ENCODE measurements around the gene JMJD7.

The JMJD7 gene

DNA sequence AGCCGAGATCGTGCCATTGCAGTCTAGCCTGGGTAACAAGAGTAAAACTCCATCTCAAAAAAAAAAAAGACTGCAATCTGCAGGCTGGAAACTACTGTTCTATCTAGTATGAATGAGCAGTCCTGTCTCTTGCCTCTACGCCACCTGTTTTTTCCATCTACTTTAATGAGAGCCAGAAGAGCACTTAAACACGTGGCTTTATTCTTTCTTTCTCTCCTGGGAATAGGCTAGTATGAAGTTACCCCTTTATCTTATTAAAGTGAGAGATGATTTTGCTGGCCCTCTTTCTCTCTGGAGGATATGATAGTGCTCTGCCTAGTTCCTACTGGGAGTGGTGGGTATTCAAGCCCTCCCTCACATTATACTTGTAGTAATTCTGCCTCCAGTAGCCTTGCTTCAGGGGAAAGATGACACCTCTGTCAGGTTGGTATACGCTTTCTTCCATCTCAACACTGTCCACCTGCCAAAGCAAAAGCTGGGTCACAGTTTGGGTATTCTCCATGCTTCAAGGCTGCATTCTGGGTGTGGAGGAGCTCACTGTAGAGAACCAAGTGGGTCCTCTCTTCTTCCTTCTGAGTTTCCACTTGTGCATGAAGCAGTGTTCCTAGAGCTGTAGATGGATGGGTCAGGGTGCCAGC, 35.8 kb upstream of the JMJD7 start:
- H3K27ac Mint-ChIP-seq = no peak overlapping the region
- H3K4me1 Mint-ChIP-seq (ENCODE audit: low read depth) = peaks cover 52% of the 10 kb centered on the region
- no peaks in the 10 kb centered on the region for H3K36me3 Mint-ChIP-seq (ENCODE audit: low read depth)
- H3K9me3 Mint-ChIP-seq = no peaks in the 10 kb centered on the region
- no peaks in the 10 kb centered on the region for H3K27me3 Mint-ChIP-seq
- no peak overlapping the region for H3K4me3 Mint-ChIP-seq
- DNase-seq = no peak

GRCh38 chr15:41794081-41794480, 33.8 kb upstream of the JMJD7 start:
- Mint-ChIP-seq H3K4me1 (ENCODE audit: low read depth) (peaks cover 46% of the 10 kb centered on the region), H3K9me3 (no peaks in the 10 kb centered on the region), H3K27ac (no peak overlapping the region), H3K4me3 (no peak overlapping the region), H3K36me3 (ENCODE audit: low read depth) (no peaks in the 10 kb centered on the region), H3K27me3 (no peaks in the 10 kb centered on the region)
- DNase-seq = no peak

DNA sequence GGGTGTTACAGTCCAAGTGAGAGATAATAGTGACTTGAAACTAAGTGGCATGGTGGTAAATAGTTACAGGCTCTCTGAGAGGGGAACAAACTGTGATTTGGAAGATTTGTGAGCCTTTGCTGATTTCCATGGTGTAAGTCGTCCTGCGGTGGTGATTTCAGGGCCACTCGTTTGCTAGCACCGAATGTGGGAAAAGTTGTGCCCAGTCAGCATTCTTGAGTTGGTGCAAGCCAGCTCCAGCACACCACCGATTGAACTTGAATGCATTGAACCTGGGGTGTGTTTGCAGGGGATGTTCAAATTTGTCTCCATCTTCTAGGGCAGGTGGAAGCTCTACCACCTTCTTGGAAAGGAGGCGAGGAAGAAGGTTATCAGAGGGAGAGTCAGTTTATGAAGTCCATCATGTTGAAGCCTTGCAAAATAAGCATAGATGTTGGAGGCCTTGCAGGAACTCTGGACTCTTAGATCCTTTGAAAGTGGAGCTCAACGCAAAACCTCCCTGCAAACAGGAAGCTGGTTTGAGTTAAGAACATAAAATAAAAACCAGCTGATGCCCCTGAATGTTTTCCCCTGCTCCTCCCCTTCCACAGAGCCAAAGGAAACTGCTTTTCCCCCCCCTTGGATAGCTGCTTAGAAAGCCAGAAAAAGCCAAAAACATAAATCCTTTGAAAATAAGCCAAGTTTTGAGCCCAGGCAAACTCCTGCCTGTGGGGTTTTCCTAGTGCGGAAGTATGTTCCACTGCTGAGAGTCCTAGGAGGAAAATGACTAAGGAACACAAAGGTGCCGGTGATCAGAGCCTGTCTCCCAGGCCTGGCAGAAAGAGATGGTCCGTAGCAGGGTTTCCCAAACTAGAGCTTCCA, 31.7 kb upstream of the JMJD7 start:
- DNase-seq = no peak
- H3K36me3 Mint-ChIP-seq (ENCODE audit: low read depth) = peaks cover 19% of the 10 kb centered on the region
- no peaks in the 10 kb centered on the region for H3K27me3 Mint-ChIP-seq
- no peak overlapping the region for H3K4me3 Mint-ChIP-seq
- H3K9me3 Mint-ChIP-seq = no peaks in the 10 kb centered on the region
- peak overlapping the region; percentile 31 for H3K27ac Mint-ChIP-seq
- H3K4me1 Mint-ChIP-seq (ENCODE audit: low read depth) = peaks cover 26% of the 10 kb centered on the region

DNA sequence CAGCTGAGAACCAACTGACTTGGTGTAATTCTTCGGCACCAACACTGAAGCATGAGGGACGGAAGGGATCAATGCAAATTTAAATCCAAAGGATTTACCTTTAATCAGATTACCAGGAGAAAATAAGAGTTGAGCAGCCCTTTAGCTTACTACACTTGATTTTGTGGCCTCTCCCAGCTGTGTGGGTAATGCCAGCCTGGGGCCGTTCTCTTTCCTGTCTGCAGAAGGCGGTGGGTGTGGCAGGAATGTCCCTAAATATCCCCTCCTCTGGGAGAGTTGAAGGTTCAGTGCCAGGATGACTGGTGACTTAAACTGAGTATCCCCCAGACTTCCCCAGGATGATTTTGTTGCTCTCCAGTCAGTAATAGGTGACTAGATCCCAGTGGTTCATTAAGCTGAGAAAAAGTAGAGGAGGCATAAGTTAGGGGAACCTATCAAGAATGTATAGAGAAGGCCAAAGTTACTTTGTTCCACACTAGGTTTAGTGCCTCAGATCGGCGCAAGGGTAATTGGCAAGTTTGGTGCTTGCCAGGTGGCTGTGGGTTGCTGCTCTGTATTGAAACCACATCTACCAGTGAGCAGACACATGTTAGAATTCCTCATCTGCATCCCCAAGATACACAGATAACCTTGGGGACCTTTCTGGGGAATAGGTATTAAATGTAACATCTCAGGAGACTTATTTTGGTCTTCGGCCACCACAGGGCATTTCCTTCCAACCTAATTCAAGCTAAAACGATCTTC, 30.5 kb upstream of the JMJD7 start:
- Mint-ChIP-seq H3K27me3 (no peaks in the 10 kb centered on the region), H3K27ac (no peak overlapping the region), H3K4me3 (no peak overlapping the region)

GRCh38 chr15:41798607-41799487, 29.0 kb upstream of the JMJD7 start:
- DNase-seq = no peak
- peaks cover 17% of the 10 kb centered on the region for H3K4me1 Mint-ChIP-seq (ENCODE audit: low read depth)
- peaks cover 21% of the 10 kb centered on the region for H3K36me3 Mint-ChIP-seq (ENCODE audit: low read depth)
- H3K27me3 Mint-ChIP-seq = no peaks in the 10 kb centered on the region
- no peak overlapping the region for H3K4me3 Mint-ChIP-seq
- no peaks in the 10 kb centered on the region for H3K9me3 Mint-ChIP-seq
- peak overlapping the region; percentile 24 for H3K27ac Mint-ChIP-seq

More for the DNA sequence above, 30.5 kb upstream of the JMJD7 start:
- no peaks in the 10 kb centered on the region for H3K9me3 Mint-ChIP-seq
- peaks cover 21% of the 10 kb centered on the region for H3K36me3 Mint-ChIP-seq (ENCODE audit: low read depth)
- DNase-seq = no peak
- H3K4me1 Mint-ChIP-seq (ENCODE audit: low read depth) = peaks cover 19% of the 10 kb centered on the region

GRCh38 chr15:41799488-41799805, 28.4 kb upstream of the JMJD7 start:
- peaks cover 16% of the 10 kb centered on the region for H3K4me1 Mint-ChIP-seq (ENCODE audit: low read depth)
- H3K4me3 Mint-ChIP-seq = no peak overlapping the region
- DNase-seq = no peak
- H3K27me3 Mint-ChIP-seq = no peaks in the 10 kb centered on the region
- H3K36me3 Mint-ChIP-seq (ENCODE audit: low read depth) = peaks cover 21% of the 10 kb centered on the region
- no peaks in the 10 kb centered on the region for H3K9me3 Mint-ChIP-seq
- H3K27ac Mint-ChIP-seq = no peak overlapping the region

- peaks cover 23% of the 10 kb centered on the region for H3K36me3 Mint-ChIP-seq (ENCODE audit: low read depth)
- no peak overlapping the region for H3K4me3 Mint-ChIP-seq
- no peak for DNase-seq
- no peaks in the 10 kb centered on the region for H3K27me3 Mint-ChIP-seq
- no peaks in the 10 kb centered on the region for H3K9me3 Mint-ChIP-seq
- H3K4me1 Mint-ChIP-seq (ENCODE audit: low read depth) = peaks cover 11% of the 10 kb centered on the region
- H3K27ac Mint-ChIP-seq = no peak overlapping the region
These were observed 26.7 kb upstream of the JMJD7 start for GRCh38 chr15:41801185-41801584.

GRCh38 chr15:41801850-41802455, 25.9 kb upstream of the JMJD7 start:
- DNase-seq = no peak
- H3K36me3 Mint-ChIP-seq (ENCODE audit: low read depth) = peaks cover 23% of the 10 kb centered on the region

DNA sequence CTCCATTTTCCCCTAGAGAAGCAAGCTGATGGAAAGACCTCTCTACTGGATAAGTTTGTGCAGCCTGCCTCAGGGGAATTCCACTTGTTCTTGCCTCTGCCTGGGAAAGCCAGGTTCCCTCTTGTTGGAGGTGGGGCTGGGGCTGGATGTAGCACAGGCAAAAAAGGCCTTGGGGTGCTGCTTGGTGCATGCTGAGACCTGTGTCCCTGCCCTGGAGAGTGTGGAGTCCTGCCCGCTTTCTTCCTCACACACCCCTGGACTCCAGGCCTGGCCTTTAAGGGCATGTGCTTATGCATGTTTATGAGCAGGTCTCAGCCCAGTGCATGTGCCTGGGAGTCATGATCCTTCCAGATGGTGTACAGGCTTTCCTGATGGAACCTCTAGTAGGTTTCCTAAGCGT, 23.5 kb upstream of the JMJD7 start:
- Mint-ChIP-seq H3K27ac (peak overlapping the region; percentile 5), H3K9me3 (no peaks in the 10 kb centered on the region), H3K4me1 (ENCODE audit: low read depth) (peaks cover 7% of the 10 kb centered on the region), H3K36me3 (ENCODE audit: low read depth) (peaks cover 23% of the 10 kb centered on the region), H3K4me3 (no peak overlapping the region), H3K27me3 (no peaks in the 10 kb centered on the region)
- DNase-seq = no peak

More at GRCh38 chr15:41801850-41802455, 25.9 kb upstream of the JMJD7 start:
- no peak overlapping the region for H3K4me3 Mint-ChIP-seq
- H3K27ac Mint-ChIP-seq = no peak overlapping the region
- H3K4me1 Mint-ChIP-seq (ENCODE audit: low read depth) = peaks cover 10% of the 10 kb centered on the region
- no peaks in the 10 kb centered on the region for H3K9me3 Mint-ChIP-seq
- no peaks in the 10 kb centered on the region for H3K27me3 Mint-ChIP-seq

GRCh38 chr15:41804916-41805666, 22.8 kb upstream of the JMJD7 start:
- Mint-ChIP-seq H3K27ac (peak overlapping the region; percentile 61), H3K36me3 (ENCODE audit: low read depth) (peaks cover 16% of the 10 kb centered on the region), H3K4me1 (ENCODE audit: low read depth) (peaks cover 13% of the 10 kb centered on the region), H3K27me3 (no peaks in the 10 kb centered on the region), H3K9me3 (no peaks in the 10 kb centered on the region), H3K4me3 (no peak overlapping the region)
- no peak for DNase-seq

DNA sequence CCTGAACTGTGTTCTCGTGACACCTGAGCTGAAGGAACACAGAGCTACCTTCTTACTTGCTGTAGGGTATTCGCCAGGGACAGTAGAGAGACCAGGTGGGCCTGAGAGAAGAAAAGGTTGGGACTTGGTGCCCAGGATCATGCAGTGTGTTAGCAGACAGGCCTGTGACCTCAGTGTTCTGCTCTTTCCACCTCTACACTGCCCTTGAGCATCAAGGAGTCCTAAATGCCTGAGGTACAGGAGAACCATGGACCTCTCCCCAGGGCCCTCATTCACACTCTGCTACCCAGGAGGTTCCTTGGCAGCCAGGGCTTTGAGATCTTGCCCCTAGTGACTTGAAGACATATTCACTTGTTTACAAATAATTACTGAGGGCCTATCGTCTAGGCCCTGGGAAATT, 22.2 kb upstream of the JMJD7 start:
- Mint-ChIP-seq H3K4me3 (no peak overlapping the region), H3K36me3 (ENCODE audit: low read depth) (peaks cover 9% of the 10 kb centered on the region), H3K27ac (peak overlapping the region; percentile 61), H3K9me3 (no peaks in the 10 kb centered on the region), H3K27me3 (no peaks in the 10 kb centered on the region), H3K4me1 (ENCODE audit: low read depth) (peaks cover 14% of the 10 kb centered on the region)
- no peak for DNase-seq

DNA sequence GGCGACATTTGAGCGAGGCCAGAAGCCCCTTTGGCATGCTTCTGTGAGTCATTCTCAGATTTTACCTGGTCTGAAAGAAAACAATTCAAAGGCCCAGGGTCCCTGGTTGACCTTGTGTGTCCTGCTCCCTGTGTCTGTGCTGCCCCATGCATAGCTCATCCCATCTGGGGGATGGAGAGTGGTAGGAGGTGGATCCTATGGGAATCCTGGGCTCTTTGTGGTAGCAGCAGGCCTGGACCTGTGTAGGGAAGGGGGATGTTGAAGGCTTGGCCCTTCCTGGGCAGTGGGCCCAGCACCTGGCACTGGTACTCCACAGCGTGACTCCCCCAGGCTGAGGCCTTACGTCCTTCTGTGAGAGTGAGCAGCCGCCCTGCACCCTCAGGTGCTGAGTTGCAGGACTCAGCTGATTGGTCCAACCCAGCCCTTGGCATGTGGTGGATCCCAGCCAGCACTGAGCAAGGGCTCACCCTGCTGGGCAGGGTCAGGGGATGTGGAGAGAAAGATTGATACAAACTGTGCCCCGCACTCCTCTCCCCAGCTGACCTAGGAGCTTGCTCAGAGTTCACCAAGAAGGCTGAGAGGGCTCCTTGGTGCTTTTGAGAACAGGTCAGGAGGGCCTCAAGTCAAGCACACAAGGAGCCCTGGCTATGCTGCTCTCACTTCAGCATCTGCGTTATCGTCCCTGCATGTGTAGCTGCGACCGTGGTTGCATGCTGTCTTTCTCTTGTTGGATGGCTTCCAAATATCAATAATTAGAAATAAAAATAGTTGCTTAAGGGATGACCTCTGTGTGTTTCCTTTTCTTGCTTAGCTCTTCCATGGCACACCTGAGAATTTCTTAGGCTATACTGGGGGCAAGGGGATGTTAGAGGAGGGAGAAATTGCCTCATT, 21.4 kb upstream of the JMJD7 start:
- peaks cover 22% of the 10 kb centered on the region for H3K4me1 Mint-ChIP-seq (ENCODE audit: low read depth)
- no peak overlapping the region for H3K27ac Mint-ChIP-seq
- no peak overlapping the region for H3K4me3 Mint-ChIP-seq
- no peaks in the 10 kb centered on the region for H3K27me3 Mint-ChIP-seq
- no peaks in the 10 kb centered on the region for H3K9me3 Mint-ChIP-seq
- peaks cover 3% of the 10 kb centered on the region for H3K36me3 Mint-ChIP-seq (ENCODE audit: low read depth)
- no peak for DNase-seq
